ENCODE data around the gene PGAM1. TPM values are rescaled to one million over a fixed set of nuclear protein-coding genes. Genes with fewer than 3 reads are reported as not detected.
"Not testable (repeated sequence)": the region's sequence is repeated elsewhere in the genome, so short reads cannot be mapped to it uniquely, and the experiment has no call there.

The PGAM1 gene
- total RNA-seq, 1 donor from 2014 or later, result 143 TPM

GRCh38 chr10:97407211-97407951 is 18.6 kb upstream of the PGAM1 start:
- no peak for FAIRE-seq
- DNase-seq (ENCODE audit: low spot score in 2 of 2), result peak; percentile 47 to 73

GRCh38 chr10:97407952-97408248 is 18.1 kb upstream of the PGAM1 start:
- FAIRE-seq, result no peak
- DNase-seq (ENCODE audit: low spot score in 2 of 2), result no peak

- FAIRE-seq, result no peak
- no peak for DNase-seq (ENCODE audit: low spot score in 2 of 2)
These were observed 17.4 kb upstream of the PGAM1 start for GRCh38 chr10:97408496-97408992.

GRCh38 chr10:97411406-97411805 is 14.6 kb upstream of the PGAM1 start:
- FAIRE-seq (no peak), DNase-seq (ENCODE audit: low spot score in 2 of 2) (no peak)

GRCh38 chr10:97412891-97413304 is 13.1 kb upstream of the PGAM1 start:
- FAIRE-seq, result no peak

GRCh38 chr10:97416565-97416964 is 9.4 kb upstream of the PGAM1 start:
- FAIRE-seq (no peak), DNase-seq (ENCODE audit: low spot score in 2 of 2) (no peak)

More at GRCh38 chr10:97412891-97413304, 13.1 kb upstream of the PGAM1 start:
- DNase-seq (ENCODE audit: low spot score in 2 of 2), result no peak

- DNase-seq (ENCODE audit: low spot score in 2 of 2); FAIRE-seq: not testable (repeated sequence)
These were observed 2.3 kb upstream of the PGAM1 start for GRCh38 chr10:97423757-97424098.

GRCh38 chr10:97426776-97427570 is 982 bp downstream of the PGAM1 start:
- DNase-seq (ENCODE audit: low spot score in 2 of 2) (no peak), FAIRE-seq (no peak)

GRCh38 chr10:97427571-97428179 is 1.7 kb downstream of the PGAM1 start:
- no peak for FAIRE-seq
- no peak for DNase-seq (ENCODE audit: low spot score in 2 of 2)

- DNase-seq (ENCODE audit: low spot score in 2 of 2) (no peak), FAIRE-seq (no peak)
These were observed 2.6 kb downstream of the PGAM1 start for GRCh38 chr10:97428572-97428981.

GRCh38 chr10:97434055-97434454 is 8.1 kb downstream of the PGAM1 start:
- FAIRE-seq (no peak), DNase-seq (ENCODE audit: low spot score in 2 of 2) (no peak)

GRCh38 chr10:97434557-97434956 is 8.6 kb downstream of the PGAM1 start:
- no peak for FAIRE-seq
- no peak for DNase-seq (ENCODE audit: low spot score in 2 of 2)

GRCh38 chr10:97435211-97435610 is 9.2 kb downstream of the PGAM1 start:
- DNase-seq (ENCODE audit: low spot score in 2 of 2), result no peak
- FAIRE-seq, result no peak

GRCh38 chr10:97442277-97442676 is 16.3 kb downstream of the PGAM1 start:
- FAIRE-seq (no peak), DNase-seq (ENCODE audit: low spot score in 2 of 2) (no peak)

- DNase-seq (ENCODE audit: low spot score in 2 of 2) (no peak), FAIRE-seq (no peak)
These were observed 18.2 kb downstream of the PGAM1 start for GRCh38 chr10:97444212-97444611.

- FAIRE-seq (no peak), DNase-seq (ENCODE audit: low spot score in 2 of 2) (no peak)
These were observed 19.3 kb downstream of the PGAM1 start for GRCh38 chr10:97445357-97445721.

- DNase-seq (ENCODE audit: low spot score in 2 of 2) (peak; percentile 96 to 98), FAIRE-seq (peak; percentile 23)
These were observed 20.0 kb downstream of the PGAM1 start, which contains the start of the genes EXOSC1 and ZDHHC16 for GRCh38 chr10:97445722-97446639. Gene EXOSC1 (minus strand): TSS chr10:97446006. CDS start chr10:97445985, 21 bp downstream. Gene ZDHHC16 (plus strand): TSS chr10:97446175. CDS start chr10:97451676, 5,501 bp downstream.

GRCh38 chr10:97450828-97451227 is 24.8 kb downstream of the PGAM1 start:
- no peak for FAIRE-seq

GRCh38 chr10:97451605-97452004 is 25.6 kb downstream of the PGAM1 start:
- DNase-seq (ENCODE audit: low spot score in 2 of 2) (no peak), FAIRE-seq (no peak)

More at GRCh38 chr10:97450828-97451227, 24.8 kb downstream of the PGAM1 start:
- no peak for DNase-seq (ENCODE audit: low spot score in 2 of 2)

- no peak for FAIRE-seq
These were observed 26.4 kb downstream of the PGAM1 start for GRCh38 chr10:97452352-97452751.

More at GRCh38 chr10:97452352-97452751, 26.4 kb downstream of the PGAM1 start:
- no peak for DNase-seq (ENCODE audit: low spot score in 2 of 2)

Measured in frontal cortex (tissue), 4 donors.